GM21529 (cell line): Measurements from ENCODE around the gene CREBL2.
A peak's percentile ranks its signal among the peaks of the same experiment; 100 is the strongest.
"Not testable (repeated sequence)": the region's sequence is repeated elsewhere in the genome, so short reads cannot be mapped to it uniquely, and the experiment has no call there.

ENCODE experiments used
- ATAC-seq: cut with Tn5 transposase; IDR thresholded peaks from one replicate; pipeline ENCODE4 v1.9.1; 2021; ENCODE audit not compliant: unreplicated experiment

The CREBL2 gene

GRCh38 chr12:12630850-12631249 lies 19.2 kb downstream of the CREBL2 start:
- no peak for ATAC-seq

GRCh38 chr12:12635651-12636050 lies 24.0 kb downstream of the CREBL2 start:
- no peak for ATAC-seq

GRCh38 chr12:12636641-12637040 lies 25.0 kb downstream of the CREBL2 start:
- peak; percentile 83 for ATAC-seq

- ATAC-seq: not testable (repeated sequence)
Observed at GRCh38 chr12:12639995-12640394, 28.3 kb downstream of the CREBL2 start.

GRCh38 chr12:12641650-12642049 lies 30.0 kb downstream of the CREBL2 start:
- ATAC-seq: no peak

- ATAC-seq: no peak
Observed at GRCh38 chr12:12642916-12643315, 31.2 kb downstream of the CREBL2 start.

- ATAC-seq: peak; percentile 59
Observed at GRCh38 chr12:12645485-12645884, 33.8 kb downstream of the CREBL2 start.

- peak; percentile 76 for ATAC-seq
Observed at GRCh38 chr12:12645968-12646367, 34.3 kb downstream of the CREBL2 start.

- ATAC-seq: peak; percentile 37
Observed at GRCh38 chr12:12646483-12647072, 34.9 kb downstream of the CREBL2 start.

- no peak for ATAC-seq
Observed at GRCh38 chr12:12648284-12648683, 36.6 kb downstream of the CREBL2 start.

- ATAC-seq: no peak
Observed at GRCh38 chr12:12648951-12649650, 37.4 kb downstream of the CREBL2 start.

GRCh38 chr12:12651752-12652151 lies 40.1 kb downstream of the CREBL2 start:
- ATAC-seq: no peak

- ATAC-seq: not testable (repeated sequence)
Observed at GRCh38 chr12:12652704-12653103, 41.0 kb downstream of the CREBL2 start.

- no peak for ATAC-seq
Observed at GRCh38 chr12:12653922-12654321, 42.2 kb downstream of the CREBL2 start.

GRCh38 chr12:12654691-12655460 lies 43.2 kb downstream of the CREBL2 start:
- ATAC-seq: no peak

- ATAC-seq: no peak
Observed at GRCh38 chr12:12660201-12660600, 48.5 kb downstream of the CREBL2 start.

GRCh38 chr12:12661086-12661856 lies 49.6 kb downstream of the CREBL2 start:
- ATAC-seq: no peak

- ATAC-seq: no peak
Observed at GRCh38 chr12:12663644-12664294, 52.1 kb downstream of the CREBL2 start.

GRCh38 chr12:12665194-12665593 lies 53.5 kb downstream of the CREBL2 start:
- no peak for ATAC-seq

GRCh38 chr12:12668005-12668404 lies 56.3 kb downstream of the CREBL2 start:
- no peak for ATAC-seq

GRCh38 chr12:12669020-12669419 lies 57.3 kb downstream of the CREBL2 start:
- ATAC-seq: no peak
